Heart left ventricle (tissue), 16 donors: ENCODE data around the gene IRS1. TPM values are rescaled to one million over a fixed set of nuclear protein-coding genes. Genes with fewer than 3 reads are reported as not detected.

Experiments
- ATAC-seq, 4 donors: fragments of 200-7000 bp; cut with Tn5 transposase; one replicate each; pipeline ENCODE4 v1.9.1; 2020 to 2022; ENCODE audit warnings: moderate library complexity in 4 of 4, mild to moderate bottlenecking in 3 of 4, moderate number of reproducible peaks in 1 of 4
- DNase-seq, 5 donors: peaks; one replicate each; pipeline ENCODE4 v3.0.0-alpha.2; 2020
- H3K27ac ChIP-seq, 12 donors: fragments of 200-600 bp; sonication (generic) in 4 of 12; one replicate each; pipeline versions ENCODE4 v1.5.0 to v1.8.0; 2016 to 2022; ENCODE audit warnings: mild to moderate bottlenecking in 2 of 12
- H3K27me3 ChIP-seq, 9 donors: fragments of 200-600 bp; sonication (generic) in 2 of 9; one replicate each; pipeline versions ENCODE4 v1.5.1 to v1.8.0; 2016 to 2022; ENCODE audit warnings: mild to moderate bottlenecking in 3 of 9
- H3K36me3 ChIP-seq, 9 donors: fragments of 200-600 bp; sonication (generic) in 2 of 9; one replicate each; pipeline versions ENCODE4 v1.5.0 to v1.8.0; 2018 to 2022; ENCODE audit warnings: mild to moderate bottlenecking in 2 of 9
- H3K4me1 ChIP-seq, 12 donors: fragments of 200-600 bp; sonication (generic) in 4 of 12; one replicate each; pipeline versions ENCODE4 v1.5.0 to v1.8.0; 2016 to 2022; ENCODE audit warnings: mild to moderate bottlenecking in 3 of 12
- H3K4me3 ChIP-seq, 12 donors: fragments of 200-600 bp; sonication (generic) in 4 of 12; one replicate each; pipeline versions ENCODE4 v1.5.0 to v1.8.0; 2017 to 2022; ENCODE audit warnings: mild to moderate bottlenecking in 9 of 12, moderate library complexity in 4 of 12
- H3K9me3 ChIP-seq, 12 donors: fragments of 200-600 bp; sonication (generic) in 4 of 12; one replicate each; pipeline versions ENCODE4 v1.5.0 to v1.8.0; 2016 to 2022; ENCODE audit warnings: mild to moderate bottlenecking in 1 of 12
- POLR2A ChIP-seq, 2 donors: fragments of 450-650 bp; IDR thresholded peaks; one replicate each; pipeline ENCODE4 v1.6.1; 2017; ENCODE audit warnings: antibody characterized with exemption in 2 of 2, mild to moderate bottlenecking in 2 of 2, moderate library complexity in 2 of 2
- WGBS, 4 donors: extraction: QIAGEN DNeasy Blood & Tissue Kit in 2 of 4; methylation state at CpG; one replicate each; pipeline versions ENCODE4 v1.1.5 to v1.1.7; 2013 to 2018; 5-methylcytosine and 5-hydroxymethylcytosine counted together
- intact Hi-C, 10 donors: fragments of 100-400 bp; cut with DNase I; formaldehyde crosslinking; loops; one replicate each; pipeline versions ENCODE4 v1.11.1 to v1.14.2; 2022
- polyA plus RNA-seq, 2 donors: library from polyadenylated mRNA; stranded (reverse); fragments of 200-250 nt; gene quantifications; one replicate each; pipeline ENCODE4 v1.2.3, GENCODE V29; 2013
- total RNA-seq, 9 donors: library from RNA; depleted of rRNA in 2 of 9; stranded (reverse); fragments of >200 nt in 2 of 9; fragmentation: NEBNext Ultra II Directional in 3 of 9; extraction: Animal tissue kit (Norgen Biotek cat#: 25700) in 3 of 9; gene quantifications; one replicate each; pipeline versions ENCODE4 v1.1.0 to v1.2.4, GENCODE V29; 2016 to 2023
- TF ChIP-seq, protein P1 (sequence below), 12 donors: fragments of 200-600 bp; sonication (generic) in 4 of 12; IDR thresholded peaks; one replicate each; pipeline versions ENCODE4 v1.5.0 to v1.8.0; 2018 to 2022; ENCODE audit warnings: antibody characterized with exemption in 12 of 12, mild to moderate bottlenecking in 5 of 12
- donor health status: ischemic (EF 13 %, LVEDD 7.1; RV severe dilation, severe dysfunction).
- donor health status: healthy with polysubstance abuse.
- donor health status: DM: no; HTN: yes; CAD: no.
- donor health status: DM: no; HTN: no; CAD: no.
- donor health status: ischemic (EF 25% LVEDD 6.9; RV normal size, moderate dysfunction).
- donor health status: ischemic (EF 25% LVEDD 5.7; RV mildly dilated, moderate dysfunction).
- donor health status: healthy.
- donor health status: DM: yes; HTN: yes; CAD: no.
- donor health status: ischemic (EF 35%, LVEDD 5.7; RV mildly dilated, moderate dysfunction).
- donor health status: nonischemic (EF 11% LVEDD 7.7; RV severe dilation, severe dysfunction).
- donor health status: DM: yes; HTN: yes; CAD: no.
- donor health status: PGD.
- donor health status: ischemic (EF 29% LVEDD 5.4; RV normal size, mild dysfunction).
- donor health status: nonischemic (EF 23%, LVEDD 6.1; RV moderate dilation, normal function).

IRS1 gene
- total and polyA plus RNA-seq, 11 donors, result 5.0 to 45.8 (median 15.7) TPM

DNA sequence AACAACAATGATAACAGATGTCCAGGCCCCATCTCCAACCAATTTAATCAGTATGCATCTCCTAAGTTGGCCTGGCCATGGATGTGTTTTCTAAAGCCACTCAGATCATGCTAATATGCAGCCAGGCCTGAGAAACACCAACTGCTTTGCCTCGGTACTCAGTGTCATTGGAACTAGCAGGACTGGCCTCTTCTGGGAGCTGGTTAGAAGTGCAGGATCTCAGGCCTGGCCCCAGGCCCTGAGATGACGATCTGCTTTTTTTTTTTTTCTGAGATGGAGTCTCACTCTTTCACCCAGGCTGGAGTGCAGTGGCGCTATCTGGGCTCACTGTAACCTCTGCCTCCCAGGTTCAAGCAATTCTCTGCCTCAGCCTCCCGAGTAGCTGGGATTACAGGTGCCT, 69.1 kb downstream of the IRS1 start:
- TF ChIP-seq, protein P1, sequence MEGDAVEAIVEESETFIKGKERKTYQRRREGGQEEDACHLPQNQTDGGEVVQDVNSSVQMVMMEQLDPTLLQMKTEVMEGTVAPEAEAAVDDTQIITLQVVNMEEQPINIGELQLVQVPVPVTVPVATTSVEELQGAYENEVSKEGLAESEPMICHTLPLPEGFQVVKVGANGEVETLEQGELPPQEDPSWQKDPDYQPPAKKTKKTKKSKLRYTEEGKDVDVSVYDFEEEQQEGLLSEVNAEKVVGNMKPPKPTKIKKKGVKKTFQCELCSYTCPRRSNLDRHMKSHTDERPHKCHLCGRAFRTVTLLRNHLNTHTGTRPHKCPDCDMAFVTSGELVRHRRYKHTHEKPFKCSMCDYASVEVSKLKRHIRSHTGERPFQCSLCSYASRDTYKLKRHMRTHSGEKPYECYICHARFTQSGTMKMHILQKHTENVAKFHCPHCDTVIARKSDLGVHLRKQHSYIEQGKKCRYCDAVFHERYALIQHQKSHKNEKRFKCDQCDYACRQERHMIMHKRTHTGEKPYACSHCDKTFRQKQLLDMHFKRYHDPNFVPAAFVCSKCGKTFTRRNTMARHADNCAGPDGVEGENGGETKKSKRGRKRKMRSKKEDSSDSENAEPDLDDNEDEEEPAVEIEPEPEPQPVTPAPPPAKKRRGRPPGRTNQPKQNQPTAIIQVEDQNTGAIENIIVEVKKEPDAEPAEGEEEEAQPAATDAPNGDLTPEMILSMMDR (IDR thresholded peaks at IDR 0.05), result peak in 8 of 12 donors; percentile 7 to 45 (median 27)
- TF ChIP-seq POLR2A (IDR thresholded peaks at IDR 0.05), result no peak
- intact Hi-C loops, result loop anchor here in 5 of 10 donors (5.0 to 10.0 kb wide), 3 partner anchors 64 to 516 kb away; partner anchors contain the start of gene IRS1 (in 4 of the 5)
- H3K4me1 ChIP-seq, result peaks cover 0 to 33% (median 14%) of the 10 kb centered on the region in 12 donors
- no peaks in the 10 kb centered on the region for H3K27me3 ChIP-seq
- no peak overlapping the region for H3K27ac ChIP-seq
- WGBS, 4 donors, result 71 to 72% (median 72%) methylated on average over 4 of the region's 4 CpGs
- DNase-seq (peak in 2 of 5 donors; percentile 24 to 36), ATAC-seq (peak; percentile 63 to 88 (median 82))
- peaks cover 0 to 6% (median 0%) of the 10 kb centered on the region in 9 donors for H3K36me3 ChIP-seq
- no peak overlapping the region for H3K4me3 ChIP-seq
- no peaks in the 10 kb centered on the region for H3K9me3 ChIP-seq

DNA sequence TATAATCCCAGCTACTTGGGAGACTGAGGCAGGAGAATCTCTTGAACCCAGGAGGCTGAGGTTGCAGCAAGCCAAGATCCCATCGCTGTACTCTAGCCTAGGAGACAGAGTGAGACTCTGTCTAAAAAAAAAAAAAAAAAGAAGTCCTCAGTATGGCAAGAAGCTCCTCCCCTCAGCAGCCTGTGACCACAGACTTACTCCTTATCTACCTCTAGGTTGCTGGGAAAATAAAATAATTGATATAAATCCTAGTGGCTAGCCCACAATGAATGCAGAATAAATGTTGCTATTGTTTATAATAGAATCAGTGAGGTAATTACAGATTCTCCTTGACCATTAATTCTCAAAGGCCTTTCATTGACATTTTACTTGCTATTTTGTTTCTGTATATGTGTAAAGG, 70.6 kb downstream of the IRS1 start:
- peaks cover 0 to 43% (median 22%) of the 10 kb centered on the region in 12 donors for H3K4me1 ChIP-seq
- no peak overlapping the region for H3K27ac ChIP-seq
- no peaks in the 10 kb centered on the region for H3K9me3 ChIP-seq
- ATAC-seq (no peak), DNase-seq (no peak)
- TF ChIP-seq, protein P1 (IDR thresholded peaks at IDR 0.05), result no peak
- TF ChIP-seq POLR2A (IDR thresholded peaks at IDR 0.05), result no peak
- H3K4me3 ChIP-seq, result no peak overlapping the region
- no peaks in the 10 kb centered on the region for H3K27me3 ChIP-seq
- intact Hi-C loops, result loop anchor here in 4 of 10 donors (5.0 to 10.0 kb wide), 5 partner anchors 37 to 514 kb away; partner anchors contain the start of gene IRS1 (in 1 of the 4)
- 91 to 100% (median 94%) methylated on average over 1 of the region's 1 CpG for WGBS, 4 donors
- no peaks in the 10 kb centered on the region for H3K36me3 ChIP-seq

DNA sequence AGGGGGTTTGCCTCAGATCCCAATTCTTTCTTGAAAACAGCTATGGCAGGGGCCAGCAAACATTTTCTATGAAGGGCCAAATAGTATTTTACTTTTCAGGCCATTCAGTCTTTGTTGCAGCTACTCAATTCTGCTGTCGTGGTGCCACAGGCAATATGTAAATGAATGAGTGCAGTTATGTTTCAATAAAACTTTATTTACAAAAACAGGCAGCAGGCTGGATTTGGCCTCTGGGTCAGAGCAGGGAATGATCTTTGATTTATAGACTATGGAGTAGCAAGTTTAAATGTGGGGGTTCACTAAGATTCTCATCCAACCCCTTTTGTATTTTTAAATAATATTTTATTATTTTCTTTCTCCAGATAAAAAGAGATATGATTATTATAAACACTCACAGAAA, 72.4 kb downstream of the IRS1 start:
- Histone ChIP-seq H3K4me3 (no peak overlapping the region), H3K36me3 (no peaks in the 10 kb centered on the region), H3K4me1 (peaks cover 0 to 40% (median 14%) of the 10 kb centered on the region in 12 donors), H3K9me3 (no peaks in the 10 kb centered on the region), H3K27me3 (no peaks in the 10 kb centered on the region), H3K27ac (no peak overlapping the region)
- WGBS, 4 donors, result 56 to 80% (median 74%) methylated on average over 1 of the region's 1 CpG
- ATAC-seq (no peak), DNase-seq (no peak)
- intact Hi-C loops, result loop anchor here in 4 of 10 donors (5.0 to 10.0 kb wide), 5 partner anchors 35 to 512 kb away; partner anchors contain the start of gene IRS1 (in 1 of the 4)
- TF ChIP-seq, protein P1 (IDR thresholded peaks at IDR 0.05), result no peak
- no peak for TF ChIP-seq POLR2A (IDR thresholded peaks at IDR 0.05)

DNA sequence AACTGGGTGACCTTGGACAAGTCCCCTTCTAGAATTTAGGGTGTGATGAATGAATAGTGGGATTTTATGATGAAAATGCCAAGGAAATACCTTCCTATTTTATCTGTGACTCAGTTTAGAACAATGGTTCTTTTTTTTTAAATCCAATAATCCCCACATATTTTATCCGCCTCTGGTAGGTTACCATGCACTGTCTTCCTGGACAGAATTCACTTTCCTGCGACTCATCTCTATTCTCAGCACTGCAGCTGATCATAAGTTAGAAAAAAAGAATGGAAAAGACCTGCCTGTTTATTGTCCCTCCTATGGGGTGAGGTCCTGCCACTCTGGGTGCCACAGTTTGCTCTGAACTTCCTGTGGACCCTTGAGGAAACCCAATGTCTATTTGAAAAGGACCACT, 73.1 kb downstream of the IRS1 start:
- H3K36me3 ChIP-seq, result no peaks in the 10 kb centered on the region
- no peaks in the 10 kb centered on the region for H3K27me3 ChIP-seq
- H3K27ac ChIP-seq, result no peak overlapping the region
- TF ChIP-seq POLR2A (IDR thresholded peaks at IDR 0.05), result no peak
- TF ChIP-seq, protein P1 (IDR thresholded peaks at IDR 0.05), result no peak
- DNase-seq, result no peak
- intact Hi-C loops, result loop anchor here in 4 of 10 donors (5.0 to 10.0 kb wide), 5 partner anchors 34 to 512 kb away; partner anchors contain the start of gene IRS1 (in 1 of the 4)
- H3K4me1 ChIP-seq, result peaks cover 0 to 40% (median 14%) of the 10 kb centered on the region in 12 donors
- peak overlapping the region in 3 of 12 donors; percentile 17 to 24 (median 18) for H3K4me3 ChIP-seq
- ATAC-seq, result no peak
- no peaks in the 10 kb centered on the region for H3K9me3 ChIP-seq
- WGBS, 4 donors, result 88 to 93% (median 89%) methylated on average over 2 of the region's 2 CpGs
